ENCODE measurements around the gene ILDR2.
A peak's percentile ranks its signal among the peaks of the same experiment; 100 is the strongest.

The ILDR2 gene

DNA sequence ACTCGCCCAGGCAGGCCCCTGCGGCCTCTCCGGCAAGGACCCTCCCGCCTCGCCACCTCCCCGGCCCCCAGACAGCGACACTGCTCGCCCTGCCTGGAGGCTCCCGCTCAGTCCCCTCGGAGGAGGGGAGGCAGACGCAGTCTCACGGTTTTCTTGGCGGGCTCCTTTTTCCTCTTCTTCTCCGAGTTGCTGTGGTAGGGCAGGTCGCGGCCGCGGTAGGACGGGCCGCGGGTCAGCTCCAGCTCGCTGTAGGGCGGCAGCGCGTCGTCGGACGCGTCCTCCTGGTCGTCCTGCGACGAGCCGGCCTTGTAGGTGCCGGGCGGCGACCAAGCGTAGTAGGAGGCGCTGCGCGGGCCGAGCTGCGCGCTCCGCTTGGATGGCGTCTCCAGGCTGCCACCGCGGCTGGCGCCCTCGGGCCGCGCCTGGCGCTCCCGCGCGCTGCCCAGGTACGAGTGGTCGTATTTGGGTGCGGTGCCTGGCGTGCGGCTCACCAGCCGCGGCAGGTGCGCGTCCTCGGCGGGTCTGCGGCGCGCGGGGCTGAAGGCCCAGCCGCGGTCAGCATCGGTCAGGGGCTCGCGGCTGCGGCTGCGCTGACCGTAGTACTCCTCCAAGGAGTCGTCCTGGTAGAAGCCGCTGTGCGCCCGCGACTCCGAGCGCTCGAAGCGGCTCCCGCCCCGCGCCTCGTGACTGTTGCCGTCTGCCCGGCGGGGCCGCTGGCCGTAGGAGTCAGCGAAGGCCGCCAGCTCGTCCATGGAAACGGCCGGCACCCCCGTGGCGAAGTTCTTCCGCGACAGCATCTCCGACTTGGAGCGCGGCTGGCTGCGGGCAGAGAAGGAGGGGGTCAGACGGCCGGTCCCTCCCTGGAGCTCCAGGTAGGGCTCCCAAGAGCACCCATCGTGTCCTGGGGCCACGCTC lies 54.5 kb downstream of the ILDR2 start:
- peak; percentile 15 for DNase-seq

DNA sequence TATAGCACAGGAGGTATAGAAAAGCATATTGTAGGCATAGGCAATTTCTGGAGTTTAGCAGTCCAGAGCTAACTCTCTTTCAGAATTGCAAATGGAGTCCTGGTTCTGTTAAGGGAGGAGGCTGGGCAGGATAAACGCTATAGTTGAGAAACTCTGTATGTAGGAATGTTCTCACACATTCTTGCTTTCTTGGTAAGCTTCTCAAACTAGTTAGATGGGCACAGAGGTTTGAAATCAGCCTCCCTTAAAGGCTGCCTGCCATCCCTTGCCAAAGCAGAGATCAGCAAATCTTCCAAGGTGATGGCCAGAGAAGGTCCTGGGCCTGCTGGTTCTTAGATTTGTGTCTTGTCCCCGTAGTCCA lies 56.4 kb downstream of the ILDR2 start:
- no peak for DNase-seq

DNA sequence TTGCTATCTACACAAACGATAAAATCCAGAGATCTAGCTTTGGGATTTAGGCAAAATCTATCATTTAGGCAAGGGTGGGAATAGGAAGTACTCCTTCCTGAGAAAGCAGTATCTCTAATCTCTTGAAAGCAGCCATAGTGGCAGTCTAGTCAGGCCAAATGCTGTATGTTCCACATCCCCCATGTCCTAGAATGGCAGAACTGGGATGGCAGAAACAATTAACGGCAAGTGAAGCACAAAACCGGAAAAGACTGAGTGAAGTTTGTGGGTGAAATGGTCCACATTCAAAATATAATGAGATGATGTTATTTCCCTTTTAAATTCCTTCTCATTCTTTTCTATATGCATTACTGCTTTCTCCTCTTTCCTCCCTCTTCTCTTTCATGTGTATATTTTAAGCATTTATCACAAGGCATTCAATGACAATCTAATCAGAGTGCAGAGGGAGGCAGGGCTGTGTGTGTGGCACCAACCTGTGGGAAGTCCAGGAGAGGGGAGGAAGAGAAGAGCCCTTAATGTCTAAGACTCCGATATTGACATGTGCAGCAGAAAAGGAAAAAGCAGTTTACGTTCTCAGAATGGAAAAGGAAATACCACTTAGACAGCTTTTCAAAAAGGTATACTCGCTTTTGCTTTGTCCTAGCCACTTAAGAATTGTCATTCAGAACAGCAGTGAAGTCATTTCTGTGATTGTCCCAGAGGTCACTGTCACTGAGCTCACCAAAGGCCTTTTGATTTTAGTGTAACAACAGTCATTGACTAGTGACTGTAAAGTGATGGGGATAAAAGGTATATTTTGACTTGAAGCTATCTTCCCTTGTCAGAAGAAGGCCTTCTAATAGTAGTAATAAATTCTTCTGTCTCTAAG lies 57.0 kb downstream of the ILDR2 start:
- no peak for DNase-seq

DNA sequence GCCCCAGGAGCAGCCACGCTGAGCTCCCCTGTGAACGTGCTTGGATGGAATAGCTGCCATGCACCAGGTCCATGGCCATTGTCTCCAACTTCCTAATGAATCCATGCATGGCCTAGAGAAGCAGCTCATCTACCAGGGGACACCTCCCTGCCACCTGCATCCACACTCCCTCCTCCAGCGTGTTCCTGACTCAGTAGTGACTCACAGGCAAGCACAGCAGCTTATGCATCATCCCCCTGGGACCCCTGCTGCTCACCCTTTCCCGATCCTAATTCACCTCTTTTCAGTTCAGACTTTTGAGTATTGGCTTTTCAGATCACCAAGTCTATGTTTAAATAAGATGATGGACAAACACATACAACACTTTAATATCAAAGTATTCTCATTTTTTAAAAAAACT lies 59.4 kb downstream of the ILDR2 start:
- DNase-seq: no peak

DNA sequence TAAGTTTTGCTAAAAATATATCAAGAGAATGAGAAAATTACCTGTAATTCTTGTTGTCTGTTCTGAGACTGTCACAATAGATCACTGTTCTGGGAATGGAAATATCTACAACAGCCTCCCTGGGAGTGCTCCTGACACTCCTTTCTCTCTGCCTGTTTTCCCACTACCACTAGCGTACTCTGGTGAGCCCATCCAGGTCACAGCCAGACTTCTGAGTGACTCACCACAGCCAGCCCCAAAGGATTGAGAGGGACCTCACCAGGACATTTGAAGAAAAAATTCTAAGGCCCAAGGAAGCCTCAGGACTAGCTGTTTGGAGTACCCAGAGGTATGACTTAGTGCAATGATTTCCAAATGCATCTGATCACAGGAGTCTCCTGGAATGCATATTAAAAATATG lies 60.3 kb downstream of the ILDR2 start:
- no peak for DNase-seq

DNA sequence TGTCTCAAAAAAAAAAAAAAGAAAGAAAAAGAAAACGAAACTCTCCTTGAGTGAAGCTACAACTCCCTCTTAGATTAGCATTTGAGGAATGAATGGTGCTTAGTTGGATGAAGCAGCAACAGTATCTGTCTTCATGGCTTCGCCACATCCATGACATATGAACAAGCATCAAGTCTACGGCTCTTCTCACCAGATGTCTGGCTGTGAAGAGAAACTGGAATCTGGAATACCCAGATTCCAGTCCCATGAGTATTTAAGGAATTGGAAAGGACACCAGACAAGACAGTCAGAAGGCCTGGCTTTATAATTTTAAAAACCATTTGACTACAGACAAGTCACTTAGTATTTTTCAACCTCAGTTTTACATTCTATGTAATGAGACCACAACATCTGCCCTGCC lies 61.2 kb downstream of the ILDR2 start:
- no peak for DNase-seq

DNA sequence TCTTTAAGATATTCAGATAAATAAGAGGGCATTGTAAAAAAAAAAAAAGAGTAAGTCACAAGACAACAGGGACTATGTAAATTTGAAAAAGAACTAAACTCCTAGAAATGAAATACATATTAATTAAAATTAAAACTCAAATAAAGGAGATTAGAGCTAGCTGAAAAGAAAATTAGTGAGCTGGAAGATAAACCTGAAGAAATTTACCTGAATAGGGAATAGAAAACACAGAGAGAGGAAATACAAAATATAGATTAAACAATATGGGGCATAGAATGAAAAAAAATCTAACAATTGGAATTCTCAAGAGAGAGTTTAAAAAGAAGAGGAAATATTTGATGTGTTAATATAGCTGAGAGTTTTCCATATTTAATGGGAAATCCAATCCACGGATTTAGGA lies 63.7 kb downstream of the ILDR2 start:
- no peak for DNase-seq

DNA sequence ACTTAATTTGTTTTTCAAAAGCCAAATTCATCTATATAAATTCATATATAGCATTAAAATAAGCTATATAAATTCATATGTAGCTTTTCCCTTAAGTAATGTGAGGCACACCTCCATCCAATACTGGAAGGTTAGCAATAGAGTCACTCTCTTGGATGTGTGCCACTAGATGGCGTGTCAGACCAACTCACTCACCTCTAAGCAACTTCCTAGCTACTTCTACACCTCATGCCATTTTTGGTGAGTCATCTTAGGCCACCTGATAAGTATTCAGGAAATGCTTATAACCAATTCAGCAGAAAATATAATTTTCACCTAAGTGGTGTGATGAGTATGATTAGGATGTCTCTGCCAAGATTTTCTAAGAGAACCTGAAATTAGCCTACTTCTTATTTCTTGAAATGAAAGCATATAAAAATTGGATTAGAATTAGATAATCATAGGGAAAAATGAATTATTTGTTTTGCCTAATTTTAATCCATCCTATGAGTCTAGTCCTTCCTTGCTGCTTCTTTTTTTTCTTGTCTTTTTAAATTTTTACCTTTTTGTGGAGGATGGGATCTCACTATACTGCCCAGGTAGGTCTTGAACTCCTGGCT lies 64.8 kb downstream of the ILDR2 start:
- peak; percentile 83 for DNase-seq

DNA sequence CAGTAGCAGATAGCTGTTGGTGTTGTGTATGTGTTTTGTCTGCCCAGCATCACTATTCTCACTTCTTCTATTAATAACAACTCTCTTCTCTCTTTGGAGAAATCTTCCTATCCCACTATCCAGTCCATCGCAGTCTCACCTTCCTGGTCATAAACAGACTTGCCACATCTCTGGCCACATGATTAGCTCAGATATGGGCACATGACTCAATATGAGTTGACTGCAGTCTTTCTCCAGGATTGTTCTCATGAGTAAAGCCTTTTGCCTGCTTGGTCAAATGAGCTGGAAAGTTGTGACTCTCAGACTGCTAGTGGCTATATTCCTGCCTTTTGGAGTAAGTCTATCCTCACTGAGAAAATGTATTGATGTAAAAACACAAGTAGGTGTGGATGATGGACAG lies 66.4 kb downstream of the ILDR2 start:
- DNase-seq: no peak

DNA sequence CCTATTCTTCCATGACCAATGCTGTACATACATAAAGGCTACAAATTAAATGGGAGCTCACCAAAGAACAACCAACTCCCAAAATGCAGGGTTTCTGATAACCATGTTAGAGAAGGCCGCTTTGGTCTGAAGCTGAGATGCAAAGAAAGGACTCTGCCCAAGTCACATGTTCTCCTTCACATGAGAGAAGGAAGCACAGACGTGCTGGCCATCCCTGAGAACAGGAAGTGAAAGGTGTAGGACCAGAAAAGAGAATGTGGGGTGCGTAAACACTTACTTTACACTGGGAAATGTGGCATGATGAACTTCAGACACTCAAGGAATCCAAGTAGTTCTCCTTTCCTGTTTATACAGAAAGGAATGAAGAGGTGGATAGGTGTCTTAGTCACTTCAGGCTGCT lies 67.6 kb downstream of the ILDR2 start:
- no peak for DNase-seq

DNA sequence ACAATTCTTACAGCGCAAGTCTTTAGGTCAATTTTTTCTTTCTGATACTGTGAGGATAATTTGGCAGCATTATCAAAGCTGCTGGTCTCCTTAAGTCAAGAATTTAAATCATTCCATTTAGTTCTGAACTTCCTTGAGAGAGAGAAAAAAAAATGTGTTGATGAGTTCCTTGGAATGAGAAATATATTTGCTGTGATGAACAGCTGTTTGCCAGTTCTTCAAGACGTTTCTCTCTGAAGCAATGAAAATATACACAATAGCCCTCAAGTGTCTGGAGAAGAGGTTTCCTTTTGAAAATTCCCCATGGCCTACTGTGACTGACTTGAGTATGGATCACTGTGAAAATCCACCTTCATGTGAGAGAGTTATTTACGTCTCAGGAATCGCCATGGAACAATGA lies 68.3 kb downstream of the ILDR2 start:
- no peak for DNase-seq

DNA sequence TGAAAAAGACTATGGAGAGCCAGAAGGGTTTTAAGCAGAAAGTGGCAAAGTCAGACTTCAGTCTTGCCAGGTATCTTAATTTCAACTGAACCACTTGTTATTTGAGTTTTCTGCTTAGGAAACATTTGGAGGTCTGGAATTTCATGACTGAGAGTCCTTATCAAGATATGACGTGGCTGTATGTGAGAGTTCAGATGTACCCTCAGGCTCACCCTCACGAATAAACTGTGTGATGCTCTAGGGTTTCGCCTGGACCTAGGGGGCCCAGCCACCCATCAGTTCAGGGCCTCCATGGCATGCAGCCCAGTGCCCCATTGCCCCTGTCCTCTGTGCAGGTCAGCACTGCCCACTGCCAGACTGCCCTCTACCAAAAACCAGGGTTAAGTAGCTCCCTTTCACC lies 68.7 kb downstream of the ILDR2 start:
- no peak for DNase-seq

DNA sequence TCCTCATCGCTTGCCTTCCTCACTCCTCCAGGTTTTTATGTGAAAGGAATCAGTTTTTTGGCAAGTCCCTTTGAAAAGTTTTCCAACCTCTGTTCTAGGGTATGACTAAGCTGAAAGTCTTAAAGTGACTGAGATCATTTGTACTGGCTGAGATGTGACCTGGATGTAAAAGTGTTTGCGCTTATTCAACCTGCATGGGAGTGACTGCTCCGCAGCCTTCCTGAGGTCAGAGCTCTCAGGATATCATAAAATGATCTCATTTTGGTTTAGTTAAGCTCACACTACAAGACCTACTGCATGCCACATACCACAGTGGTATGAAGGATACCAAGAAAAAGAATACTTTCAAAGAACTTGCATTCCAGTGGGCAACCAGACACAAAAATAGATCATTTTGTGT lies 69.4 kb downstream of the ILDR2 start:
- DNase-seq: no peak

DNA sequence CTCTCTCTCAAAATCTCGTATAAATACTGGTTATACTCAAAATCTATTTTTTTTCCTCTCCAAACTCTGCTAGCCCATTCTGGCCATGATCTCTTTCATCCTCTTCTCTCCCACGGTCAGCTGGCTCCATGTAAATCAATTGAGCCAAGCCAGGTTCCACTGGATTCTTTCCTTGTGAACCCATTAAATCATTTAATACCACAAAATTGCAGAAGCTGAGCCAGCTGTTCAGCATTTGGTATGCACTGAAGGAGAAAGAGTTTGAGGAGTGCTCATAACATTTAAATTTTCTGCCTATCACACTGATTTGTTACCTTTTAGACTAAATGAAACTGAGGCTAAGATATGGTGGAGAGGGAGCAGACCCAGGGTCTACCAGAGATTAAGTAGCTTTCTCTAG lies 70.2 kb downstream of the ILDR2 start:
- DNase-seq: no peak

DNA sequence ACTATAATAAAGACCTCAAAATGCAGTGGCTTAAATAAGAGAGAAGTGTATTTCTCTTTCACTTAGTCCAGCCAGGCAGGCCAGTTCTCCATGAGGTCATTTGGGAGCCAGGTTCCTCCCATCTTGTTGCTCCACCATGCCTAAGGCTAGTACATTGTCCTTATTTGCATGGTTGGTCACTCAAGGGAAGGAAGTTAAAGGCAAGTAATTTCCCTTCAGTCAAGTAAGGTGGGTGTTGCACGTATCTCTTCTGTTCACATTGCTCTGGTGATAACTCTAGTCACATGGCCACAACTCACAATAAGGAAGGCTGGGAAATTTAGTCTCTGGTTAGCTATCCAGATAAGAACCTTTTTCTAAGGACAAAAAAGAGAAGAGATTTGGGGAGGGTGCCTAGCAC lies 72.1 kb downstream of the ILDR2 start:
- no peak for DNase-seq

DNA sequence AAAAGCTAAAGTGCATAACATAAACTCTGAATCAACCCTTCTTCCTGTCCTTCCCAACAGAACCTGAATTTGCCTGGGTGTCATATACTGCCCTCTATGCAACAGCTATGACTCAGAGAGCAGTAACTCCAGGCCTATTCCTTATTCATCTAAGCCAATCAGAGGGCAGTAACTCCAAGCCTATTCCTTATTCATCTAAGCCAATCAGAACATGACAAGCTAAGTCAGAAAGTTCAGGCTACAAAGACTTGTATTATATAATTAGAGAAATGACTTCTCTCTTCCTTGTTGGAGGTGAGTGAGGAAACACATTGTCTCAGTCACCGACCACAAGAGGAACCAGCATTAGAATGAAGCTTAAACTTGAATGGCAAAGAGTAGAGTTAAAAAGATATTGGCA lies 73.1 kb downstream of the ILDR2 start:
- DNase-seq: no peak

DNA sequence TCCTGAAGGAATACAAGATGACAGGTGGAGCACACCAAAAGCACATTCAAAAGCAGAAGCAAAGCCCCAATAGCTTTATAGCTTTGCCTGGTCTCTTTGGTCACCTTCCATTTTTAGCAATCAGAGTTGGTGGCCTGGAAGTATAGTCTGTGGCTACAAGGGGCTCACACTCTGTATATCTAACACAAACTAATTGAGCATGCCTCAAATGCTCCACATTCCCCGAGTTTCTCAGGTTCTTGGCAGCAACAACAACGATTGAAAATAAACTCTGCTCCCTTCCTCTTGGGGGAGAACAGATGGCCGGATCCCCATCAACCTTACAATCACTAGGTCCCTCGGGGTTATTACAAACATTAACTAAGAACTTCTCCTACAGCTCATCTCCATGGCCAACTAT lies 74.4 kb downstream of the ILDR2 start:
- no peak for DNase-seq

DNA sequence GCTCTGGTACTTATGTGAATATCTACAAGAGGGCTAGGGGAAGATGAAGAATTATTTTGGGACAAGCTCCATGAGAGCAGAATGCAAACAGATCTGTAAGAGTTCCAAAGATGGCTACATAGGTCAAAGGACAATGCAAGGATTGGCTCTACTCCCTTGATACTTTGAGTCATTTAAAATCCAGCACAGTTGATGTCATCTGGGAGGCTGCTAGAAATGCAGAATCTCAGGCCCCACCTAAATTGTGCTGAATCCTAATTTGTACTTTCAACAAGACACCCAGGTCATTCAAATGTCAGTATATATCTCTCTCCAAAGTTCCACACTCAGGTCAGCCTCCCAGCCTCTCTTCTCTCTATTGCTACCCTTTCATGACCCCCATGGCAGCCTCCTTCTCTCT lies 75.6 kb downstream of the ILDR2 start:
- no peak for DNase-seq

DNA sequence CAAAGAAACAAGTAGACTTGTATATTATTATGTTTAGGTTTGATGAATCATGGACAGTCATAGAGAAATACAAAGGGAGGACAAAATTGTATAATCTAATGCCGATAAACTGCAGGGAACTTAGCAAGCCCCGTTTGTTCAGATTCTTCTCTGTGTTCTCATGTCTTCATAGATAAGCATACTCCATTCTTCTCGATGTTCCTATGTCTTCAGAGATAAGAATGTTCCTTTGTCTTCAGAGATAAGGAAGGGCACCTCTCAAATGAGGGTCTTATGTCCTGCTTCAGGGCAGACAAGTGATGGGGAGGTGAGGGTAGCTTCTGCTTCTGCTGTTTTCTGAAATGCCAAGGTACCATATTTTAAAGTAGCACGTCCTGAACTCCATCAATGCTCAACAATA lies 79.6 kb downstream of the ILDR2 start:
- DNase-seq: no peak

DNA sequence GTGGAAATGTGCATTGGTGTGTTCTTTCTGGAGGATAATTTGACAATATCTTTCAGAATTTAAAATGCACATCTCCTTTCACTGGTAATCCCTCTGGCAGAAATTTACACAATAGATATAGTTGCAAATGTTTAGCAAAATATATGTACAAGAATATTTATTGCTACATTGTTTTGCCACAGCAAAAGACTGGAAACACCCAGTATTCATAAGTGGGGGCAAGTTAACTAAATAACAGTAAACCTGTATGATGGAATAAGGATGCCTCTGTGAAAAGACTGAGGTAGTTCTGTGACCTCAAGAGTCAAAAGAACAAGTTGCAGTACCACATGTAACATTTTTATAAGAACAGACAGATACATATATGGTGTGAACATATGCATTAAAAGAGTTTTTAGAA lies 85.6 kb downstream of the ILDR2 start:
- DNase-seq: no peak

DNA sequence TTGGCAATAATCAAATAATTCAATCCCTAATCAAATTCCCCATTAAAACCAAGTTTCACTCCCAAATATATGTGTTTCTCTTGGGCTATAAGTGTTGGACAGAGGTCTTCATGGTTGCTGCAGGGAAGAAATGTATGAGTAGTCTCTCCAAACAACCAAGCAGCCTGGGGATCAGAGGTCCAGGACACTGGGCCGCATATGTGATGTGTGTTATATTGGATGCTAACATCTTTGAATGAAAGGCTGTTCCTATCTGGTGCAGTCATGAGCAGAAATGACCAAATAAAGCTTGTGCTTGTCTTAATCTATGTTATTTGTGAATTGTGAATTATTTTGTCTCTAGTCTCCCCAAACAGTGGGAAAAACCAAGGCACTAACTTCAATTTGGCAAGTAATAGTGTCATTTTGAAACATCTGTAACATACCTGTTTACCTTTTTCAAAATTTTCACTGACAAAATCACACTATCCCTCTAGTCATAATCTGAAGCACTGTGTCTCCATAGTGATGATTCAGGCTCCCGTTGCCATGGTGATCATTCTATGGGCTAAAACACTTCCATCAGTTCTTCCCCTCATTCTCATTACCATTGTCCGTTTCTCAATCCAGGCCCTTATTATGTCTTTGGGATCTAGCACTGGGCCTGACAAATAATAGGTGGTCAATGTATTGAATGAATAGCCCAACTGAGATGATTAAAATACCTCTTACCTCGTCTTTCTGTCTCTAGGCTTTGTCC lies 86.8 kb downstream of the ILDR2 start:
- no peak for DNase-seq

DNA sequence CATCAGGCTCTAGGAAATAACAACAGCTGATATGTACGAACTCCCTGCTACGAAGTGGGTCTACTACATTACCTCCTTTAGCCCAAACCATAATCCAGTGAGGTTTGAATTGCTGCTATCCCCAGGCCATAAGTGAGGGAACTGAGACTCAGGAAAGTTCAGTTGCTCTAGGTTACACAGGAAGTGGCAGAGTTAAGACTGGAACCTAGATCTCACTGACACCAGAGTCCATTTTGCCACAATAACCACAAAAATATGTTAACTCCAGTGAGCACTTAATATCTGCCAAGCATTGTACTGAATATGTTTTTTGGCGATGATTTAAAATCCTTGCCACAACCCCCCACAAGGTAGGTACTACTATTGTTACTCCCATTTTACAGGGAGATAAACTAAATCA lies 90.4 kb downstream of the ILDR2 start:
- no peak for DNase-seq

DNA sequence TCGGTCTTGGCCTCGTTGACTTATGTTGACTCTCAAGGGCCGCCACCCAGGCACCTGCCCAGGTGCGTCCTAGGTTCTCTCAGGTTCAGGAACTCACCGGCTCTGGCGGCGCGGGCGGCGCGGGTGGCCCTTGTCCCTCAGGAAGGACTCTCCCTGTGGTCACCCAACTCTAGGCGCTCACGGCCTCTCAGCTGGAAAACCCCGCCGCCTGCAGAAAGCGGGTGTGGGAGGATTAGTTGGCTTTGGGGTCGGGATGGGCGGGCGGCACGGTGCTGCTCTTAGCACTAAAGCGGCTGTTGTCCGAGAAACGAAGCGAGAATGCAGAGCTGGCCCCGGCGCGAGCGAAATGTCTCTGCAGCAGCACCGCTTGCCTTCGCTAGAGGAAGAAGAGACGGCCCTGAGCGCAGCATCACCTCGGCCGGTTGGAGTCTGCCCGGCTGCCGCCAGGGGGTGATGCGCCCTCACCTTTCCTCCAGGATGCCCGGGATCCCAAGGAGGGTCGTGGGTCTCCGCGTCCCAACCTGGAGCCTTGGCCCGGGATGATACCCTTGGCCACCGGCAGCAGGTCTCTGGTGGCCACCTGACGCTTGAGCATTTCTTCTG lies 91.2 kb downstream of the ILDR2 start:
- peak; percentile 69 for DNase-seq
